HepG2 (cell line): ENCODE data around the gene RRM2. TPM values are rescaled to one million over a fixed set of nuclear protein-coding genes. Genes with fewer than 3 reads are reported as not detected.

Experiments used
- ARID4A ChIP-seq: sonication (generic); formaldehyde crosslinking; IDR thresholded peaks from 2 replicates; pipeline ENCODE4 v1.5.0; 2020; ENCODE audit warnings: mild to moderate bottlenecking, missing genetic modification reagents, borderline replicate concordance
- ATF4 ChIP-seq, 2 experiments: fragments of 450-650 bp in 1 of 2; sonication (generic) in 1 of 2; formaldehyde crosslinking; IDR thresholded peaks; 2 replicates each; pipeline versions ENCODE4 v1.5.0 to v1.8.0; 2020 to 2022; ENCODE audit warnings: mild to moderate bottlenecking in 1 of 2, missing genetic modification reagents in 1 of 2
- CBFB ChIP-seq: sonication (generic); formaldehyde crosslinking; IDR thresholded peaks from 2 replicates; pipeline ENCODE4 v1.4.0; 2020; ENCODE audit warnings: missing genetic modification reagents
- CHD4 ChIP-seq: fragments of 200-600 bp; sonication (generic); IDR thresholded peaks from 2 replicates; pipeline ENCODE4 v1.7.0; 2017; ENCODE audit warnings: mild to moderate bottlenecking, low read length, borderline replicate concordance
- CREB3 ChIP-seq: sonication (generic); formaldehyde crosslinking; IDR thresholded peaks from 2 replicates; pipeline ENCODE4 v1.5.0; 2020; ENCODE audit warnings: missing genetic modification reagents
- HOMEZ ChIP-seq: IDR thresholded peaks from 2 replicates; pipeline ENCODE4 v1.6.1; 2016; ENCODE audit warnings: low read depth
- LCORL ChIP-seq, 2 experiments: fragments of 450-650 bp in 1 of 2; sonication (generic) in 1 of 2; formaldehyde crosslinking in 1 of 2; IDR thresholded peaks; 2 replicates each; pipeline versions ENCODE4 v1.5.0 to v1.6.1; 2017 to 2020; ENCODE audit warnings: antibody characterized with exemption in 1 of 2, missing genetic modification reagents in 1 of 2
- NRL ChIP-seq: sonication (generic); formaldehyde crosslinking; IDR thresholded peaks from 2 replicates; pipeline ENCODE4 v1.5.0; 2020; ENCODE audit warnings: missing genetic modification reagents, mild to moderate bottlenecking, moderate library complexity, borderline replicate concordance
- RAD21 ChIP-seq: fragments of 450-650 bp; formaldehyde crosslinking; IDR thresholded peaks from 2 replicates; pipeline ENCODE4 v1.5.0; 2020; ENCODE audit warnings: mild to moderate bottlenecking
- ZNF703 ChIP-seq: sonication (generic); formaldehyde crosslinking; IDR thresholded peaks from 2 replicates; pipeline ENCODE4 v1.5.1; 2020; ENCODE audit warnings: missing genetic modification reagents, mild to moderate bottlenecking, moderate library complexity, borderline replicate concordance
- ZSCAN20 ChIP-seq: sonication (generic); formaldehyde crosslinking; IDR thresholded peaks from 2 replicates; pipeline ENCODE4 v1.4.0; 2020; ENCODE audit warnings: missing genetic modification reagents, mild to moderate bottlenecking, borderline replicate concordance
- polyA plus RNA-seq, 8 experiments: library from polyadenylated mRNA; depleted of rRNA in 3 of 8; stranded (reverse) in 7 of 8; unstranded in 1 of 8; fragments of >200 nt; fragmentation: Illumina TruSeq in 4 of 8; extraction: Trizol in 4 of 8; gene quantifications; 2 replicates each; pipeline versions ENCODE4 v1.2.1 to v1.2.3, GENCODE V29; 2011 to 2016; ENCODE audit warnings: low read depth in 4 of 8, missing spikeins in 1 of 8, mixed read lengths in 1 of 8; ENCODE audit not compliant: insufficient read depth in 1 of 8
- total RNA-seq, 5 experiments: library from RNA; depleted of rRNA; stranded (reverse); fragments of >200 nt; fragmentation: Illumina TruSeq; extraction: Trizol; gene quantifications; 2 replicates each; pipeline ENCODE4 v1.2.3, GENCODE V29; 2016; ENCODE audit warnings: low read depth in 1 of 5

RRM2 gene
- total and polyA plus RNA-seq, 2 of the 13 experiments (the other 11 are each of a cell fraction or from before 2014, with no cell fraction given) = 31.3 to 150 TPM

- TF ChIP-seq ATF4 (CRISPR knock-in tag; IDR thresholded peaks at IDR 0.05) = no peak
- TF ChIP-seq ZNF703 (CRISPR knock-in tag) = no peak
- TF ChIP-seq NRL (CRISPR knock-in tag) = peak; percentile 39; the same call in 1 of the 2 replicates
- no peak for TF ChIP-seq LCORL (IDR thresholded peaks at IDR 0.05)
- no peak for TF ChIP-seq LCORL (CRISPR knock-in tag; IDR thresholded peaks at IDR 0.05)
- no peak for TF ChIP-seq HOMEZ (CRISPR knock-in tag)
- TF ChIP-seq ARID4A (CRISPR knock-in tag) = 0 out of 2 replicates have a peak, but pooled peaks have one; percentile 16
- TF ChIP-seq CHD4 = no peak
- TF ChIP-seq CBFB (CRISPR knock-in tag) = no peak
- TF ChIP-seq ZSCAN20 (CRISPR knock-in tag) = no peak
- peak; percentile 55 for TF ChIP-seq RAD21
- TF ChIP-seq CREB3 (CRISPR knock-in tag) = no peak
These were observed 19.4 kb downstream of the RRM2 start (continued) for GRCh38 chr2:10141736-10142639.
